Measurements from ENCODE around the gene FAM227B.
"Not testable (repeated sequence)": the region's sequence is repeated elsewhere in the genome, so short reads cannot be mapped to it uniquely, and the experiment has no call there.

Gene FAM227B, protein sequence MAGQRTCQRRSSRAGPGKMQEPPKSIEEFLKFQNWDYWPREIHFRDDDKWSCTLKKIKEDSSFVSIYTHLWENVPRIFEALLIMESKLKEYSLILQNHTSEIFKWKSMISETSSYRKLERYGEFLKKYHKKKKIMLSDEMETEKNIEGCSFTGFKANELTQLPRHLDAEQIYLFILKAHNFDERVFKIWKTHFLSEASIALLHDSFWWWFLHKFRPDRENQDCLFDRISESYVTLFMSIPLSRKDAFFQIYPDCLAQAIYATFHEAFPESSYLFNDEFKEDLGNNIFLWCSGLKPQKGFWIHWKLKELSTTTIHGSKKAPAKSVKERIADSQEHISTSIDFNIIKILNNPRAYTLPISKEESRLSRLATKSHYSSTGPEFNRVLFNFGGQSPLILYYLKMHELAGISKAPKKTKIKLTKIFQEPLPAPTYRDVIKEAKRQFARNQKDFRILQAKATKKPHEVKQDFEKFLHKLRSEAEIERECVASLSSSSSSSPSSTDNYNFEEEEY

DNA sequence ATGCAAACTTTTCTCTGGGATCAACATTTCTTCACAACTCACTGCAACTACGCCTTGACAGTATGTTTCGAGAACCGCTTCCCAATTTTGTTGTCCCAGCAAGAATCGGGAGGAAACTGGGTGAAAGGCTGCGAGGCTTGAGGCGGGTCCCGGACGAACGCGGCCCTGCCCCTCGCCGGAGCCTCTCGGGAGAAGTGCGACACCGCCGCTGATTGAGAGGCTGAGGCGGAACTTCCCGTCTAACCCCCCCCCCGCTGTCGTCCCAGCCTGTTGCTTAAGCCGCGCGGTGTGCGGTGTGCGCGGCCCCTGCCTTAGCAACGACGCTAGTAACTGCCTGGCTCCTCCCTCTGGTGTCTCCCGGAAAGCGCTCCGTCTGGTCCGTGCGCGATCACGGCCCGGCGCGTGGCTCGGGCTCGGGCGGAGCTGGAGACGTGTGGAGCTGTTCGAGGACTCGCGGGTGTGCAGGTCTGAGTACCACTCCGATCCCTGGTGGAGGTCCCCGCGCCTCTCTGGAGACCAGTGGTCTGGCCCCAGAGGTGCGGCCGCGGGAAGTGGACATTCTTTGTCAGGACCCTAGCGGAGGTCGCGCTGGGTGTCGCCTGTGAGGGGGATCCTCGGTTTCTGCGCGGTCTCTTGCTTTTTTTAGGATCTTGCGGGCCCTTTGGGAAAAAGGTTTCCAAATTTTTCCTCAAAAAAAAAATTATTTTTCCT lies at the start of gene FAM227B, which contains the start of gene DTWD1:
Gene FAM227B, minus strand, starts transcription at position 161 of the 711 bp plus-strand sequence. CDS start 5,647 bp downstream, outside the sequence.
Gene DTWD1, plus strand, starts transcription at position 391 of the 711 bp plus-strand sequence. CDS start 4,120 bp downstream, outside the sequence.
- peak; percentile 98 for DNase-seq

DNA sequence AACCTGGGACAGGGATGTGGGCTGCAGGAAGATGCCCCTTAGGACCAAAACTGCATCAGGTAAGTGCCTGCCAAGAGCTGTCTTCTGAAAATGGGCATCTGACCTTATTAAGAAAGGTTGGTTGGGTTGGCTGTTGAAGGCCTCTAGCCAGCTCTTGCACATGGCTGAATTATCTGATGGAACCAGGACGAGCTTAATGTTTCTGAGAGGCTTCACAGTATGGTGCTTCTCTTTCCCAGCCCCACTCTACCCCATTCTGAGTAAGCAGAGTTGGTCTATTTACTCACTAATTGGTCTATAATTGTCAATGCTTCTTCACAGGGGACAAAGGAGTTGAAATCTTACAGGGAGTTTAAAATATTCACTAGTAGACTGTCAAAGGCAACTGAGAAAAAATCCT lies 48.7 kb upstream of the FAM227B start:
- no peak for DNase-seq

DNA sequence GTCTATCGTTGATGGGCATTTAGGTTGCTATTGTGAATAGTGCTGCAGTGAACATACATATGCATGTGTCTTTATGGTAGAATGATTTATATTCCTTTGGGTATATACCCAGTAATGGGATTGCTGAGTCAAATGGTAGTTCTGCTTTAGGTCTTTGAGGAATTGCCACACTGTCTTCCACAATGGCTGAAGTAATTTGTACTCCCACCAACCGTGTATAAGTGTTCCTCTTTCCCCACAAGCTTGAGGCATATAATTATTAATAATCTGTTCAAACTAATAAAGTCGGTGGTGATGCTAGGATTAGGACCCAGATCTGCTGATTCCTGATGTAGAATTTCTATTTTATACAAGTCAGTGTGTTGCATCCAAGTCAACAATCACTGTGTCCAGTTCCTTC lies 45.9 kb upstream of the FAM227B start:
- DNase-seq, result not testable (repeated sequence)

DNA sequence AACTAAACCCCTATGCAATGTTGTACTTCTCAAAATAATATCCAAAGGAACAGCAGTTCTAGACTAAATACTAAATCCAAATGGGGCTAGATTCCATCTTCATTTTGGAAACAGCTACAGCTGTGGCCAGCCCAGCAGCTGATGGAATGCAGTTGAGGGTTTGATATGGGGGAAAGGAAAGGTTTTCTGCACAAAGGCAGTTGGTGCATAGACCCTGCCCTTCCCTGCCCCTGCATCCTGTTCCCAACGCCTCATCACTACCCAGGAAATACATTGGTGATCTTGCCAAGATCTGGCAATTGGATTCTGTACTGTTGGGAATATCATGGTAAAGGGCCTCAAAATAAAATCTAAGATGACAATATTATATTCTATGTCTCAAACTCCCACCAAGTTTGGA lies 44.1 kb upstream of the FAM227B start:
- no peak for DNase-seq

DNA sequence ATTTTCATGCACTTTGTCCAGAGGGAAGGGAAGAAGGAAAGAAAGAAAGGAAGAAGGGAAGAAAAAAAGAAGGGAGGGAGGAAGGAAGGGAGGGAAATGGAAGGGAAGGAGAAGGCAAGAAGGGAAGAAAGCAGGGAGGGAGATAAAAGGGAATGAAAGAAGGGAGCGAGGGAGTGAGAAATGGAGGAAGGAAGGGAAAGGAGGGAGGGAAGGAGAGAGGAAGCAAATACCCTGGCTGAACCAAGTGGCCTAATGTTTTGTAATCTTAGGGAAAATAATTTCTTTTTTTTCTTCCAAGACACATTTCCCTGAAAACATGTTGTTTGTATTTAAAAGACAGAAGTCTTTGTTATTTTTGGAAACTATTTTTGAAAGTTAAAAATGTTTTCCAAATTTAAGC lies 36.1 kb upstream of the FAM227B start:
- DNase-seq, result no peak

DNA sequence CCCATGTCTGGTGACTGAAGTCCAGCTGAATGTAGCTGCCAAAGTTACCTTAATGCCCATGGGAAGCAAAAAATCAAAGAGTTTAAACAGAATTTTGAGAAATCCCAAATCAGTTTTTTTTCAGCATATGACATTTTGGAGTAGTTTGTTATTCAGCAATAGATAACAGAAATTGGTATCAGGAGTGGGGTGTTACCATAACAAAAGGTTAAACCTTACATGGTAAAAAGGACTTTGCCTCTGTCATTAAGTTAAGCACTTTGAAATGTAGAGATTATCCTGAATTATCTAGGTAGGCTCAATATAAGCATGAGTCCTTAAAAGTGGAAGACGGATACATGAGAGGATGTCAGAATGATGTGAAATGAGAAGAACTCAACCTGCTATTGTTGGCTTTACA lies 32.3 kb upstream of the FAM227B start:
- no peak for DNase-seq

DNA sequence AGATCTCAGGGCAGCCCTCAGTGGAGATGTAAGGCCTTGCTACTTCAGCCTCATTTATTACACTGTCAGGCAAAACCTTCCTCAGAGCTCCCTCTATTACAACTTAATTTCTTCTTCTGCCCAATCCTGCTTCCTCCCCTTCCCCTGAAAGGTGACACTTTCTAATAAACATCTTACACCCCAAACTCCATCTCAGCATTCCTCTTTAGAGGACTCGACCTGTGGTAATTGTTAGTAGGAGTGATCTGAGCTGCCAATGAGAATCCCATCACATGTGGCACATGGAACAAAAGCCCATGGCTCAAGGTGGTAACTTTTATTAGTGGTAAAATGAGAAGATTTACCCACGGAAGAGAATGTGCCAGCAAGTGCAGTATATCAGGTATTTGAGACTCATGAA lies 30.1 kb upstream of the FAM227B start:
- no peak for DNase-seq

DNA sequence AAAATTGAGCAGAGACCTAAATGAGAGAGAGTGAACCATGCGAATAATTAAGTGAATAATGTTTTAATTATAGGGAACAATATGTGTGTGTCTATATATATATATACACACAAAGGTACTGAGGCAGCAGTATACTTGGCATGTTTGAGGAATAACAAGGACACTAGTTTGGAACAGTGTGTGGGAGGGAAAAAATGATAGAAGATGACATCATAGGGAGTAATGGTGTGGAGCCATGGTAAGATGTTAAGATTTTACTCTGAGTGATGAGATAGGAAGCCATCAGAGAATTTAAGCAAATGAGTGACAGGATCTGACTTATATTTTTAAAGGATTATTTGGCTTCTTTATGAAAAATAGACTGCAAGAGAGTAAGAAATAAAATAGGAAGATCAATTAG lies 29.4 kb upstream of the FAM227B start:
- DNase-seq, result no peak

DNA sequence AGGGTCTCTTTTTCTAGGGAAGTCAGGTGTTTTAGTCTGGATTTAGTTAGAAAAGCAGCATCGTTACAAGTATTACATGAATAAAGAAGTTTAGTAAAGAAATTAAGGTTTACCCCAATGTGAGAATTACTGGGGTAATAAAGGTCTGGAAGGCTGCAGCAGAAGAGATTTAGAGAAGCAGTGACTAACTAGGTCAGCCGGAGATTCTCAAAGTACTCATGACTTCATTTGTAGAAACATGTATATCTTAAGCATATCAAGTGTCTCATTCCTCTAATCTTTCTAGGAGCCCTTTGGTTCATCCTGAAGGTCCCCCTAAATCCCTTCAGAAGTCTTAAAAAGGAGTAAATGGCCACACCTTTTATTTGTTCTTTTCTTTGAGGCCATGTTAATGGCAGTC lies 26.3 kb upstream of the FAM227B start:
- DNase-seq, result no peak

DNA sequence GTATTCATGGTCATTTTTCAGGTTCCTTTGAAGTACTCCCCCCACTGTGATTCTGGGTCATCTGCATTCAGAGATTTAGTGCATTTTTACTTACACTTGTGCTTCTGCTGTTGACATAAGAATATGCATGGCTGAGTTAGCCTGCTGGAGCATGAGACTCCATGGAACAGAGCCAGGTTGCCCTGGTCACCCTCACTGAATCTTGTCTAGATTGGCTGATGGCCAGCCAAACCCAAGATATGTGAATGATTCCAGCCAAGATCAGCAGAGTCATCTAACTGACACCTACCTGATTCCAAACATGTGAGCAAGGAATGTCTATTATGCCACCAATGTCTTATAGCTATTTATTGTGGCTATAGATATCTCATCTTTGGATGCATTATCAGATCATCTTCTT lies 25.3 kb upstream of the FAM227B start:
- DNase-seq, result peak; percentile 66

DNA sequence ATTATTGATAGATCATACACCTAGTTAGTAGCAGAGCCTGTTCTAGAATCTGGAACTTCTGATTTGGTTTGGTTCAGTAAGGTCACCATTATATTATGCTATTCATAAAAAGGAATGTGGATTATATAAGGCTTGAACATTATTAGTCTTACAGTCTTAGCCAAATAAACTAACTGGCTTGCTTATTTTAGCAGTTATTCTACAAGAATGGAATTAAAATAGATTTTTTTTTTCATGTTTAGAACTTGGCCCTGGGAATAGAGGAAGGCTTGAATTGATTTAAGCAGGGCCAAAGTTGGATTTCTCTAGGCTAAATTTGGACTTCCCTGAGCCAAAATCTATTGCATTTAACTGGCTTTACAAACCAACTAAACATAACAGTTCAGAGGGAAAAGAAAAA lies 24.7 kb upstream of the FAM227B start:
- no peak for DNase-seq

DNA sequence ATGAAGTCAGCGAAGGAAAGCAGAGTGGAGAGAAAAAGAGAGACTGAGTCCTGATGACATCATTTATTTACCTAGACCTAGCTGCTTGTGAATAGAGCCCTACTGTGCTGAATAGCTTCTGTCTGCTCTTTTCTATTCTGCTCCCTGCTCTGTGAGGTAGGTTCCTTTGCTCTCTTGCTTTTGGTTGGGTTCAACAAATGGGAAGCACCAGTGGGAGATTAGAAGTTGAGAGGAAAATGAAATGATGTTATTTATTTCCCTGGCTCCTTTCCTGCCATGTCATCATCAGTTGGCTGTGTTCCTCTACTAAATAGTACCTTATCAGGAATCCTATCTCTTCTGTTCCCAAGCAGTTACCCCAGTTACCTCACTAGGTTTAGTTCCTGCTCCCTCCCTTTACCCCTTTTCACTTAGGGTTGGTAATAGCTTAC lies 23.8 kb upstream of the FAM227B start:
- no peak for DNase-seq

DNA sequence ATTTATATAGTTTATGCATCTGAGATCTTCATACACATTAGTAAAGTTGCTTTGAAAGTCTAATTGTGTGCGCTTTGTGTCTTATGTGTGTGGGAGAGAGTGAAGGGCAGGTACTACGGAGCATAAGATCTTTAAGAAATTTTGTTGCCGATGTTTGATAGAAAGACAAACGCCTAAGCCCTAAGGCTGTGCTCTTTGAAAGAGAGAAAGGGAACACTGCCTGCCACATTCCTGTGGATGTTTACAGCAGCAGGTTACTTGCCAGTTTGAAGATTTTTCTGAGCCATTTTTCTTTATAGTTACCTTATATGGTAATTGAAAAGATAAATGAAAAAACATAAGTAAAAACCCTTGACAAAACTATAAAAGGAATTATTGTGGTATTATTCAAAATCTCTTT lies 17.2 kb upstream of the FAM227B start:
- no peak for DNase-seq

DNA sequence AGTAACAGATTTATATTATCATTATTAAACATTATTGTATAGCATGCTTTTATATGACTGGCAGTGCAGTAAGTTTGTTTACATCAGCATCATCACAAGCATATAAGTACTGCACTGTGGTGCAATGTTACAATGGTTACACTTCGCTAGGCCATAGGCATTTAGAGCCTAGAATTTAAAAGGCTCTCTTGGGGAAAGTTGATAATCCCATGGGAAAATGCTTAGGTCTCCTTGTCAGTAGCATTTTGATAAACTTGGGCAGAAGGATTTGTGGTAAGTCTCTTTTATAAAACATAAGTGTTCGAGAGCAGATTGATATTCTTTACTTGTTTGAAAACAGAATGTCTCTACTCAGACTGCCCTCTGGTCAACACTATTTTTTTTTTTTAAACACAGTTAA lies 7.8 kb upstream of the FAM227B start:
- DNase-seq, result no peak

DNA sequence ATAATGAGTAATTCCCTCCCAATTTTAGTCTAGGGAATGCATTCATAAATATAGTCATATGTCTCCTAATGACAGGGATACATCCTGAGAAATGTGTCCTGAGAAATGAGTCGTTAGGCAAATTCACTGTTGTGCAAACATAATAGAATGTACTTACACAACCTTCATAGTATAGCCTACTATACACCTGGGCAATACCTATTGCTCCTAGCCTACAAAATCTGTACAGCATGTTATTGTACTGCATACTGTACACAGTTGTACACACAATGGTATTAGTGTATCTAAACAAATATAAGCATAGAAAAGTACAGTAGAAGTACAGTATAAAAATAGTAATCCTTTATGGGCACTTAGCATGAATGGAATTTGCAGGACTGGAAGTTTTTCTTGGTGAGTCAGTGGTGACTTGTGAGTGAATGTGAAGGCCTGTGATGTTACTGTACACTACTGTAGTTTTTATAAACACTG lies 6.8 kb upstream of the FAM227B start:
- no peak for DNase-seq

DNA sequence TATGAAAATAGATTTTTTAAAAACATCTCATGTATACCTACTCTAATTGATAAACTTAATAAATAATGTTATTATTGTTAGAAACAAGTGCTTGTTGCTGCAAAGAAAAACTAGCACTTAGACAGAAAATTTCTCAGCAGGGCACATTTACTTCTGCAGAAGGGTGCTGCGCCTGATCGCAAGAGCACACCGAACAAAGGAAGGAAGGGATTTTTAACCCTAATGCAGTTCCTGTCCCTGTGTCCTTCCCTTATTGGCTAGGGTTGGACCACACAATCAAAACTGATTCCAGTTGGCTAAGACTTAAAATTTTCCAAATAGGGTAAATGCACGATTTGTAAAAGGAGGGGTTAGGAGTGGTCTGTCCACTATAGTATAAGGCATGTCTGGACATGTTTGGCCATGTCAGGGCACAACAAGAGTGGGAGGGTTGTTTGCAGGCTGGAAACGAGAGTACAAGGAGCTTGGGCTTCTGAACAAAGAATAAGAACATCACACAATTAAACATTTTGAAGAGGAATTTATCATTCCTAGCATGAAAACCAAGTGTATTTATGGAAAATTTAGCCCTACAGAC lies 4.9 kb upstream of the FAM227B start:
- DNase-seq, result no peak

DNA sequence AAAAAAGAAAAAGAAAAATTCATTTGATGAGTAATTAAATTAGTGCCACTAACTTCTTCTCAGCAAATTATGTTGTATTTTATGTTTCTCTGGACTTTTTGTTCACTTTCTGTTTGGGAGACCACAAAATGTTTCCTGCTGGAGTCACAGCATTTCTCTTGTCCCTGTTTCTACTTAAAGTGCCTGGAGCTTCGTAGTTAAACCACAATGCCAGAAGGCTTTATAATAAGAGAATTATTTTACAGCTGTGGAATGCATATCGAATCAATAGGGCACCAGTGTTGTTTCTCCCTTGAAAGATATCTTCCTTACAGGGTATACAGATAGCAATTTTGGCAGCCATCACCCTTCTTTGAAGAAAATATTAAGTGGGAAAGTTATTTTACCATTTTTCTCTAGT lies 3.4 kb upstream of the FAM227B start:
- DNase-seq, result no peak

DNA sequence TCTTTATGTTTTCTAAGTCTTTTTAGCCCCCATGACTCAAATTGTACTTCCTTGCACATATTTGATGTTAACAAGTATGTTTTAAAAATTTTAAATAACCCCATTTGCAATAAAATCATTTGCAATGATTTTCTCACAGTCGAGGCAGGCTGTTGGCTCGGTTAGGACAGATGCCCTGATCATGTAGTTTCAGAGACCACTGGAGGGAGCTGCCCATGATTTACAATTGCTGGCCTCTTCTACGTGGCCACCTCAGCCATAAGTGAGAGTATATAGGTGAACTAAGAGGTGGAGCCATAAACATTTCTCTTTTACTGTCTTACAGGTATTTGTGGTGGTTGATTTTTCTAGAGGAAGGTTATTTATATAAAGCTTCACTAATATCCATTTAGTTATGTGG lies 1.9 kb upstream of the FAM227B start:
- no peak for DNase-seq

DNA sequence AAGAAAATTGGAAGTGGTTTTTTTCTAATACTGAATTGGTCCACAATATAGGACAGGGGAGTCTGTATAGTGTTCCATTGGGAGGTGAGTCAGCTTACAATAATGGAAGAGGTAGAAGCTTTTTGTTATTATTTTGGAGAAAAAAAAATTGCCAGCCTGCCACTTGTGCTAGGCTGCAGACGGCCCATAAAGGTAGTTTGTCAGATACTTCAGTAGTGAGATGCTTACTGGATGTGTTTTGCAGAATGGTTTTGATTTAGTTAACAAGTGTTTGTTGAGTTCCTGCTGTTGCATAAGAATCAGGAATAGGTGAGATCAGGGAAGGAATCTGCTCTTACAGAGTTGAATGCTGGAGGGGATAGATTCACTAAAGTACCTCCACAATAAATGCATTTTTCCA lies 1.3 kb upstream of the FAM227B start:
- no peak for DNase-seq

DNA sequence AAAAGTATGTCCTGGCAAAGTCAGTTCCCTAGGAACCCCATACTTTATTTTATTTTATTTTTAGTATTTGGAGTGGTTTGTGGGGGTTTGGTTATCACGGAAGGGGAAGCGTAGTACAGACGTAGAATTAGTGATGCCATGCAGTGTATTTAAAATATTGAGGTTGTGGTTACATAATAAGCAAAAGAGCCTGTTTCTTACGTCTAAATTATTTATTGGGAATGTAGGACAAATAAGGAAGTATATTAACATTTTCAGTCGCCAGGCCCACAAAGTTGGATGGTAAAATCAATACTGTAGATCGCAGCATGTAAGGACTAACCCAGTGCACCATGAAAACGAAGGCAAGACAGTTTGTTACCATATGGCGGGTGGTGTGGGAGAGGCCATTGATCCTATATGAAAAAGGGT lies 788 bp upstream of the FAM227B start:
- no peak for DNase-seq

DNA sequence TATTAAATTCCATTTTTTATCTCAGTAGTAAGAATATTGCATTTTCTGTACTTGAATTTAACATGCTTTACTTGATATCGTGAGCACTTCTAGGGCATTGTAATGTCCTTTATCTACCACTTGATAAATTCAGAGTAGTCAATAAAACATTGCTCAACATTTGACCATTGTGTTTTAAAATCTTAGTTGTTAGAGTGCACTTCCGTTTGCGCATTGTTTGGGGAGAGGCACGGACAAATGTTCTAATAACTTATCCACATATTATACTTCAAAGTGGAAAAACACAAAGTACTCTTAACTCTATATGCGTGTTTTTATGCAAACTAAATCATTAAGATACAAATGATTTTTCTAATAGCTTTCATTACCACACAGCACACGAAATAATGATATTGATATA lies 419 bp downstream of the FAM227B start:
- no peak for DNase-seq

DNA sequence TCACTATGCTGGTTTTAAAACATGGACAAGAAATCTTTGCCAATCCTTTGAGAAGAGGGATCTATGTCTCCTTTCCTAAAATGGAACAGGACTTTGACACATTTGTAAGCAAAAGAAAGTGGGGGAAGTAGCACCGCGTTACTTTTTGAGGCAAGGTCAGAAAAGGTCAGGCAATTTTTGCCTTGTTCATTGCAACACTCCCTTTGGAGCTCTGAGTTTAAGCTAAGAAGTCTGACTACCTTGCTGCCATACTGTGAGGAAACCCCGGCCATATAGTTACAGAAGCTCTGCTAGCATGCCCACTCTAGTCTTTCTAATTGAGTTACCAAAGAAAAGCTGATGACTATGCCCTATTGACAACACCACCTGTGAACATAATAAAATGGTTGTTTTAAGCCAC lies 1.4 kb downstream of the FAM227B start:
- no peak for DNase-seq

DNA sequence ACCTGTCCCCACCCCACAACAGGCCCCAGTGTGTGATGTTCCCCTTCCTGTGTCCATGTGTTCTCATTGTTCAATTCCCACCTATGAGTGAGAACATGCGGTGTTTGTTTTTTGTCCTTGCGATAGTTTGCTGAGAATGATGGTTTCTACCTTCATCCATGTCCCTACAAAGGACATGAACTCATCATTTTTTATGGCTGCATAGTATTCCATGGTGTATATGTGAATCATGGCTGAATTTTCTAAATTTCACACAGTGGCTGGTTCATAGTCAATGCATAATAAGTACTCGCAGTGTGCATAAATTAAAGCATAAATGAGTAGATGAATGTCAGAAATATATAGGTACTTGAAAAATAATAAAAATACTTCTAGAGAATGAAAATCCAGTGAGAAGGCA lies 8.4 kb downstream of the FAM227B start:
- DNase-seq, result not testable (repeated sequence)

All from NCI-H2171 treated with DMSO at 0.1 percent for 48 hours (cell line).